Kidney (tissue), 14 donors: ENCODE data around the gene ATP2B1. TPM values are rescaled to one million over a fixed set of nuclear protein-coding genes. Genes with fewer than 3 reads are reported as not detected.

Source experiments
- DNase-seq, 5 donors: peaks; one replicate each; pipeline ENCODE4 v3.0.0-alpha.2; 2013 to 2020
- FAIRE-seq: peaks from 2 replicates; lab custom pipeline; 2012; peaks lifted over from hg19 to GRCh38; lab: Jason Lieb, UNC
- H3K27ac ChIP-seq, 2 donors: one replicate each; pipeline ENCODE4 v1.7.0; 2013; ENCODE audit warnings: low read depth in 2 of 2, low read length in 2 of 2, inconsistent platforms in 1 of 2
- H3K27me3 ChIP-seq: one replicate; pipeline ENCODE4 v1.7.1; 2013; ENCODE audit warnings: low read length, inconsistent platforms; ENCODE audit not compliant: control insufficient read depth, insufficient read depth
- H3K36me3 ChIP-seq, 3 donors: one replicate each; pipeline versions ENCODE4 v1.7.0 to v1.7.1; 2013; ENCODE audit warnings: low read length in 3 of 3, control low read depth in 1 of 3, inconsistent platforms in 1 of 3; ENCODE audit not compliant: insufficient read depth in 3 of 3, control insufficient read depth in 2 of 3
- H3K4me1 ChIP-seq, 3 donors: one replicate each; pipeline versions ENCODE4 v1.7.0 to v1.7.1; 2013; ENCODE audit warnings: low read length in 3 of 3, inconsistent platforms in 1 of 3, low read depth in 1 of 3; ENCODE audit not compliant: control insufficient read depth in 2 of 3, insufficient read depth in 2 of 3
- H3K4me3 ChIP-seq, 3 donors: one replicate each; pipeline versions ENCODE4 v1.7.0 to v1.8.1; 2013; ENCODE audit warnings: low read length in 3 of 3, control low read depth in 1 of 3, inconsistent platforms in 1 of 3
- H3K9ac ChIP-seq, 3 donors: one replicate each; pipeline versions ENCODE4 v1.7.0 to v1.7.1; 2013; ENCODE audit warnings: low read length in 3 of 3, control low read depth in 1 of 3, inconsistent platforms in 1 of 3
- H3K9me3 ChIP-seq, 3 donors: one replicate each; pipeline versions ENCODE4 v1.7.0 to v1.7.1; 2013; ENCODE audit warnings: low read length in 3 of 3, control low read depth in 1 of 3, inconsistent platforms in 1 of 3; ENCODE audit not compliant: control insufficient read depth in 2 of 3, insufficient read depth in 1 of 3
- CTCF ChIP-seq: IDR thresholded peaks from 3 replicates; pipeline ENCODE4 v1.5.1; 2012; ENCODE audit warnings: mild to moderate bottlenecking, moderate library complexity, borderline replicate concordance; ENCODE audit not compliant: insufficient read depth; ENCODE audit errors: extremely low read depth
- intact Hi-C: fragments of 100-400 bp; cut with DNase I; formaldehyde crosslinking; loops from one replicate; pipeline ENCODE4 v1.11.1; 2022
- polyA plus RNA-seq: library from polyadenylated mRNA; stranded (reverse); fragments of 350-450 nt; fragmentation: Illumina TruSeq; extraction: RNeasy Lipid Tissue Mini Kit (QIAGEN cat#74804); gene quantifications from one replicate; pipeline ENCODE4 v1.2.3, GENCODE V29; 2014; ENCODE audit warnings: low read depth, low replicate concordance; ENCODE audit not compliant: insufficient read depth
- total RNA-seq: library from RNA; stranded (reverse); fragmentation: NEBNext Ultra II Directional; extraction: Animal tissue kit (Norgen Biotek cat#: 25700); gene quantifications from one replicate; pipeline ENCODE4 v1.2.1, GENCODE V29; 2021
- donor health status: control.
- donor health status: control.
- donor health status: control.
- donor health status: control.
- donor health status: control.
- donor health status: DM: yes; HTN: yes; CAD: no.
- donor health status: Normal renal cell carcinoma (clear cell type).

Gene ATP2B1
- total and polyA plus RNA-seq, 2 donors from 2014 or later = 6.3 to 53.4 TPM

DNA sequence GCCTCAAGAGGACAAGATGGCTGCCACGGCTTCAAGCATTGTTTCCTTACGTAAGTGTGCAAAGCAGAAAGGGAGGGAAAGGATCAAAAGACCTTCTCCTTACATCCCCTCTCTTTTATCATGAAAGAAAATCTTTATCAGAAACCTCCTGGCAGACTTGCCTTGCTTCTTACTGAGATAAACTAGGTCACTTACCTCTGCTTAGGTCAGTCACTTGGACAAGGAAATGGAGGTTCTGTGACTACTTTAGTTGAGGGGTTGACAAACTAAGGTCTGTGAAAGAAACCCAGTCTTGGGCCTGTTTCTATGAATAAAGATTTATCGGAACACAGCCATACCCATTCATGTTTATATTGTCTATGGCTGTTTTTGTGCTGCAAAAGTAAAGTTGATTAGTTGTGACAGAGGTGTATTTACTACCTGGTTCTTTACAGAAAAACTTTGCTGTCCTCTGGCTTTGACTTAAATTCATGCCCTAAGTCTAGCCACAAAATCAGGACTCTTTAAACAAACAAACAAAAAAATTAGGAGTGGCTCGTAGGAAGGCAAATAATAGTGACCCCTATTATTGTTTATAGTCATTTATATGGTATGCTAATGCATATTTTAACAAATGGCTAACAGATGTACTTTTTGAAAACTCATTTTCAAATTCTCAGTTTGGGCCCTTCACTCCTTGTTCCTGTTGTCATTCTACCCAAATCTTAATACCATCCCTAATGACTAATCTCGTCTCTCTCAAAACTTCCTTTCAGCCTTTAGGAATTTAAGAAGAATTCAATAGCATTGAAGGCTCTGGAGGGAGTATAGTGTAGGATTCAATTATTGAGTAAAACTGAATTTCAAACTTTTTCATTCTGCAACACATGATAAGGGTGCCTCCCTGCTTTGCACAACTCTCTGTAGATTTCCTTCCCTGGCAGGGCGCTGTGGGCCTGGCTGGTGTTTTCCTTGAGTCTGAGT, 42.0 kb upstream of the ATP2B1 start:
- no peak overlapping the region for H3K4me3 ChIP-seq
- no peak overlapping the region for H3K9ac ChIP-seq
- no peak for FAIRE-seq
- TF ChIP-seq CTCF = no peak
- no peak overlapping the region for H3K27ac ChIP-seq
- no peak for DNase-seq
- no peaks in the 10 kb centered on the region for H3K9me3 ChIP-seq
- H3K4me1 ChIP-seq = no peaks in the 10 kb centered on the region
- no peaks in the 10 kb centered on the region for H3K27me3 ChIP-seq
- intact Hi-C loops = no loop called here
- no peaks in the 10 kb centered on the region for H3K36me3 ChIP-seq

DNA sequence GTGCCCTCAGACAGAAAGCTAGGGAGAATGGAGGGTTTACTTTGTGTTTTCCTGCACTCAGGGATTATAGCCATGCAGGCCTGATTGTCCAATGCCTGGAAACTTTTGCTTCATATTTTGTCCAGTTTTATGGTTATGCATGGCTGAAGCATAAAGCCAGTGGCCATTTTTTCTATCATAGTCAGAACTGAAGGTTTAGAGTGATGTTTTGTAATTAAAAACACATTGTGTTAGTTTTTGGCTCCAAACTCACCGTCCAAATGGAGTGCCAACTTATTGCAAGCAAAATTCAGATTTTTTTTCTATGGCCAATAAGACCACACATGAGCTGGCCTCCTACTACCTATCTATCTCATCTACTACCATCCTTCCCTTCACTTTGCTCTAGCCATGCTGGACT, 40.2 kb upstream of the ATP2B1 start:
- intact Hi-C loops = no loop called here
- TF ChIP-seq CTCF = no peak
- Histone ChIP-seq H3K27ac (no peak overlapping the region), H3K9me3 (no peaks in the 10 kb centered on the region), H3K4me1 (no peaks in the 10 kb centered on the region), H3K27me3 (no peaks in the 10 kb centered on the region), H3K36me3 (no peaks in the 10 kb centered on the region), H3K4me3 (no peak overlapping the region), H3K9ac (no peak overlapping the region)
- no peak for FAIRE-seq
- no peak for DNase-seq

GRCh38 chr12:89745286-89745685, 36.6 kb upstream of the ATP2B1 start:
- DNase-seq (no peak), FAIRE-seq (no peak)
- Histone ChIP-seq H3K4me1 (no peaks in the 10 kb centered on the region), H3K27me3 (no peaks in the 10 kb centered on the region), H3K9ac (no peak overlapping the region), H3K27ac (no peak overlapping the region), H3K4me3 (no peak overlapping the region), H3K36me3 (no peaks in the 10 kb centered on the region), H3K9me3 (no peaks in the 10 kb centered on the region)
- intact Hi-C loops = no loop called here
- TF ChIP-seq CTCF = no peak
